ENCODE data around the gene CLMN.

DNA sequence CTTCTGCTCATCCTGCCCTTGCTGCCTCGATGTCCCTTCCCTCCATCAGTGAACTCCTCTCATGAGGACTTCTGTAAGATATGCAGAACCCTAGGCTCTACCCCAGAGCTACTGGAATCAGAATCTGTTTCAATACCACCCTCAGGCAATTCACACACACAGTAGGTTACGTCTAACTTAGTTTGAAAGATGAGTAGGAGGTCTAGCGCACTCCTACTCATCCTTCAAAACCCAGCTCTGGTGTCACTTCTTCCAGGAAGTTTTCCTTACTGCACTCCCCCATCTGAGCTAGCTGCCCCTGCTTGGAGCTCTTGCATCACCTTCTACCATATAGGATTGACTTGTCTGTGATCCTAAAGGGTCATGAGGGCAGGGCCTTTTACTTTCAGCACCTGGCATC, 105.9 kb downstream of the CLMN start:
- TF ChIP-seq POLR2A (IDR thresholded peaks at IDR 0.05; ENCODE audit: low read depth, low read length) = no peak
- TF ChIP-seq PAX5 (IDR thresholded peaks at IDR 0.05; ENCODE audit: insufficient read depth, low read length, severe bottlenecking) = no peak
- no peak for TF ChIP-seq POLR2AphosphoS5 (IDR thresholded peaks at IDR 0.05; ENCODE audit: low read depth, low read length)
- no peak for TF ChIP-seq TAF1 (IDR thresholded peaks at IDR 0.05; ENCODE audit: low read depth, low read length)

Measured in GM12891 (cell line).